IMR-90 (cell line): Measurements from ENCODE around the gene FAM78A.

Experiments
- BHLHE40 ChIP-seq: fragments of 150-350 bp; IDR thresholded peaks from 2 replicates; pipeline ENCODE4 v1.6.1; 2016; ENCODE audit warnings: mild to moderate bottlenecking, low read depth, low read length
- CHD1 ChIP-seq: IDR thresholded peaks from 2 replicates; pipeline ENCODE4 v1.6.1; 2012; ENCODE audit warnings: low read depth, low read length, improper control_type of control experiment
- CTCF ChIP-seq: conservative IDR thresholded peaks from 2 replicates; pipeline ENCODE4 v1.5.1; 2012; ENCODE audit warnings: mild to moderate bottlenecking, low read depth, low read length, improper control_type of control experiment
- MAFK ChIP-seq: IDR thresholded peaks from 2 replicates; pipeline ENCODE4 v1.6.1; 2012; ENCODE audit warnings: low read depth, low read length, improper control_type of control experiment
- MAZ ChIP-seq: IDR thresholded peaks from 2 replicates; pipeline ENCODE4 v1.6.1; 2012; ENCODE audit warnings: low read depth, mild to moderate bottlenecking, low read length, improper control_type of control experiment, moderate library complexity, borderline replicate concordance
- MXI1 ChIP-seq: IDR thresholded peaks from 2 replicates; pipeline ENCODE4 v1.6.1; 2012; ENCODE audit warnings: low read depth, mild to moderate bottlenecking, low read length, moderate library complexity, borderline replicate concordance
- POLR2A ChIP-seq: IDR thresholded peaks from 2 replicates; pipeline ENCODE4 v1.6.1; 2012; ENCODE audit warnings: mild to moderate bottlenecking, low read depth, low read length
- RAD21 ChIP-seq: IDR thresholded peaks from 2 replicates; pipeline ENCODE4 v1.6.1; 2012; ENCODE audit warnings: low read length, improper control_type of control experiment
- RFX5 ChIP-seq: IDR thresholded peaks from 2 replicates; pipeline ENCODE4 v1.8.0; 2012; ENCODE audit warnings: low read depth, mild to moderate bottlenecking, low read length, moderate library complexity
- TF ChIP-seq, protein P1 (sequence below): fragments of 150-350 bp; IDR thresholded peaks from 2 replicates; pipeline ENCODE4 v1.6.1; 2017; ENCODE audit warnings: mild to moderate bottlenecking, antibody characterized with exemption, low read length, low read depth

- no peak for TF ChIP-seq RFX5
- no peak for TF ChIP-seq CTCF
- no peak for TF ChIP-seq POLR2A
- no peak for TF ChIP-seq MXI1
- no peak for TF ChIP-seq MAFK
- TF ChIP-seq CHD1, result no peak
- TF ChIP-seq RAD21, result no peak
- no peak for TF ChIP-seq BHLHE40
- no peak for TF ChIP-seq MAZ
- TF ChIP-seq, protein P1, sequence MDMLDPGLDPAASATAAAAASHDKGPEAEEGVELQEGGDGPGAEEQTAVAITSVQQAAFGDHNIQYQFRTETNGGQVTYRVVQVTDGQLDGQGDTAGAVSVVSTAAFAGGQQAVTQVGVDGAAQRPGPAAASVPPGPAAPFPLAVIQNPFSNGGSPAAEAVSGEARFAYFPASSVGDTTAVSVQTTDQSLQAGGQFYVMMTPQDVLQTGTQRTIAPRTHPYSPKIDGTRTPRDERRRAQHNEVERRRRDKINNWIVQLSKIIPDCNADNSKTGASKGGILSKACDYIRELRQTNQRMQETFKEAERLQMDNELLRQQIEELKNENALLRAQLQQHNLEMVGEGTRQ, result no peak
These were observed 26.1 kb upstream of the FAM78A start for GRCh38 chr9:131302244-131303075.
